ENCODE data around the gene ADM. TPM values are rescaled to one million over a fixed set of nuclear protein-coding genes. Genes with fewer than 3 reads are reported as not detected.
A peak's percentile ranks its signal among the peaks of the same experiment; 100 is the strongest.

Gene ADM
- polyA plus RNA-seq, 1 experiment, result 247 TPM

- no peak overlapping the region for H3K4me3 ChIP-seq (ENCODE audit: low read depth, low read length)
- H3K27ac ChIP-seq (ENCODE audit: low read depth, low read length), result no peak overlapping the region
- H3K27me3 ChIP-seq (ENCODE audit: control insufficient read depth, insufficient read depth, low read length), result no peaks in the 10 kb centered on the region
- TF ChIP-seq CTCF (IDR thresholded peaks at IDR 0.05; ENCODE audit: low read depth, low read length), result no peak
- no peak for DNase-seq (ENCODE audit: low read depth, low spot score)
- CTCF ChIA-PET, result no interaction called here
- H3K9me3 ChIP-seq (ENCODE audit: control insufficient read depth, insufficient read depth, low read length), result no peaks in the 10 kb centered on the region; the same call in 1 of the 2 replicates
- POLR2A ChIA-PET, result interaction anchor here (1.5 kb wide), 1 partner anchor 16 kb away, joined by 7 read pairs; the partner anchor contains the start of gene ADM
These were observed 15.8 kb upstream of the ADM start for GRCh38 chr11:10288881-10289764.

GRCh38 chr11:10289765-10290380 is 15.0 kb upstream of the ADM start:
- CTCF ChIA-PET, result interaction anchor here (1.6 kb wide), 1 partner anchor 12 kb away, joined by 3 read pairs; no protein-coding TSS in a partner anchor
- no peak for TF ChIP-seq CTCF (IDR thresholded peaks at IDR 0.05; ENCODE audit: low read depth, low read length)
- no peaks in the 10 kb centered on the region; the same call in 1 of the 2 replicates for H3K9me3 ChIP-seq (ENCODE audit: control insufficient read depth, insufficient read depth, low read length)
- no peak for DNase-seq (ENCODE audit: low read depth, low spot score)
- no peaks in the 10 kb centered on the region for H3K27me3 ChIP-seq (ENCODE audit: control insufficient read depth, insufficient read depth, low read length)
- no peak overlapping the region for H3K4me3 ChIP-seq (ENCODE audit: low read depth, low read length)
- no peak overlapping the region for H3K27ac ChIP-seq (ENCODE audit: low read depth, low read length)
- POLR2A ChIA-PET, result no interaction called here

GRCh38 chr11:10291801-10292638 is 12.9 kb upstream of the ADM start:
- TF ChIP-seq CTCF (IDR thresholded peaks at IDR 0.05; ENCODE audit: low read depth, low read length), result no peak
- CTCF ChIA-PET, result interaction anchor here (0.6 to 1.2 kb wide), 2 partner anchors 84 to 474 kb away, joined by 3 to 8 read pairs; no protein-coding TSS in a partner anchor
- DNase-seq (ENCODE audit: low read depth, low spot score), result no peak
- POLR2A ChIA-PET, result interaction anchor here (1.9 kb wide), 1 partner anchor 13 kb away, joined by 8 read pairs; the partner anchor contains the start of gene ADM
- Histone ChIP-seq H3K9me3 (ENCODE audit: control insufficient read depth, insufficient read depth, low read length) (no peaks in the 10 kb centered on the region; the same call in 1 of the 2 replicates), H3K4me3 (ENCODE audit: low read depth, low read length) (peak overlapping the region; percentile 15; the same call in 1 of the 2 replicates), H3K27ac (ENCODE audit: low read depth, low read length) (no peak overlapping the region), H3K27me3 (ENCODE audit: control insufficient read depth, insufficient read depth, low read length) (no peaks in the 10 kb centered on the region)

GRCh38 chr11:10293423-10294289 is 11.2 kb upstream of the ADM start, which contains the start of gene SBF2:
TSS of gene SBF2 (minus strand) at chr11:10294219. CDS start at chr11:10294069, 150 bp downstream.
- ChIA-PET POLR2A (interaction anchor here (1.9 kb wide), 1 partner anchor 11 kb away, joined by 8 read pairs; the partner anchor contains the start of gene ADM), CTCF (interaction anchor here (0.9 kb wide), 1 partner anchor 86 kb away, joined by 8 read pairs; no protein-coding TSS in a partner anchor)

More at GRCh38 chr11:10293423-10294289, 11.2 kb upstream of the ADM start, which contains the start of gene SBF2:
- H3K4me3 ChIP-seq (ENCODE audit: low read depth, low read length), result peak within 1 kb of the TSS; percentile 77
- no peaks in the 10 kb centered on the region for H3K27me3 ChIP-seq (ENCODE audit: control insufficient read depth, insufficient read depth, low read length)
- peak within 1 kb of the TSS; percentile 92 for H3K27ac ChIP-seq (ENCODE audit: low read depth, low read length)
- DNase-seq (ENCODE audit: low read depth, low spot score), result peak; percentile 75
- no peaks in the 10 kb centered on the region; the same call in 1 of the 2 replicates for H3K9me3 ChIP-seq (ENCODE audit: control insufficient read depth, insufficient read depth, low read length)
- TF ChIP-seq CTCF (IDR thresholded peaks at IDR 0.05; ENCODE audit: low read depth, low read length), result no peak

All from AG04450 (cell line).